HL-60 (cell line): Measurements from ENCODE around the gene GOLGA6C.

Source experiments
- GABPA ChIP-seq: IDR thresholded peaks from 2 replicates; pipeline ENCODE4 v1.6.1; 2012; ENCODE audit warnings: low read depth
- POLR2AphosphoS5 ChIP-seq: IDR thresholded peaks from 2 replicates; pipeline ENCODE4 v1.6.1; 2012; ENCODE audit warnings: low read depth
- REST ChIP-seq: IDR thresholded peaks from 2 replicates; pipeline ENCODE4 v1.6.1; 2012; ENCODE audit warnings: low read depth; ENCODE audit not compliant: insufficient replicate concordance
- TF ChIP-seq, protein P1 (sequence below): IDR thresholded peaks from one replicate; pipeline ENCODE4 v1.5.1; 2011; ENCODE audit warnings: low read length, control low read depth, inconsistent platforms; ENCODE audit not compliant: insufficient read depth

GRCh38 chr15:75233504-75234190 is 24.5 kb upstream of the GOLGA6C start:
- TF ChIP-seq, protein P1, sequence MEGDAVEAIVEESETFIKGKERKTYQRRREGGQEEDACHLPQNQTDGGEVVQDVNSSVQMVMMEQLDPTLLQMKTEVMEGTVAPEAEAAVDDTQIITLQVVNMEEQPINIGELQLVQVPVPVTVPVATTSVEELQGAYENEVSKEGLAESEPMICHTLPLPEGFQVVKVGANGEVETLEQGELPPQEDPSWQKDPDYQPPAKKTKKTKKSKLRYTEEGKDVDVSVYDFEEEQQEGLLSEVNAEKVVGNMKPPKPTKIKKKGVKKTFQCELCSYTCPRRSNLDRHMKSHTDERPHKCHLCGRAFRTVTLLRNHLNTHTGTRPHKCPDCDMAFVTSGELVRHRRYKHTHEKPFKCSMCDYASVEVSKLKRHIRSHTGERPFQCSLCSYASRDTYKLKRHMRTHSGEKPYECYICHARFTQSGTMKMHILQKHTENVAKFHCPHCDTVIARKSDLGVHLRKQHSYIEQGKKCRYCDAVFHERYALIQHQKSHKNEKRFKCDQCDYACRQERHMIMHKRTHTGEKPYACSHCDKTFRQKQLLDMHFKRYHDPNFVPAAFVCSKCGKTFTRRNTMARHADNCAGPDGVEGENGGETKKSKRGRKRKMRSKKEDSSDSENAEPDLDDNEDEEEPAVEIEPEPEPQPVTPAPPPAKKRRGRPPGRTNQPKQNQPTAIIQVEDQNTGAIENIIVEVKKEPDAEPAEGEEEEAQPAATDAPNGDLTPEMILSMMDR: no peak
- TF ChIP-seq REST (no peak), POLR2AphosphoS5 (no peak), GABPA (no peak)
